ENCODE measurements around the gene IGF2. TPM values are rescaled to one million over a fixed set of nuclear protein-coding genes. Genes with fewer than 3 reads are reported as not detected.

The IGF2 gene
- total and polyA plus RNA-seq, 5 donors from 2014 or later, result 0.07 TPM; not detected in 4

DNA sequence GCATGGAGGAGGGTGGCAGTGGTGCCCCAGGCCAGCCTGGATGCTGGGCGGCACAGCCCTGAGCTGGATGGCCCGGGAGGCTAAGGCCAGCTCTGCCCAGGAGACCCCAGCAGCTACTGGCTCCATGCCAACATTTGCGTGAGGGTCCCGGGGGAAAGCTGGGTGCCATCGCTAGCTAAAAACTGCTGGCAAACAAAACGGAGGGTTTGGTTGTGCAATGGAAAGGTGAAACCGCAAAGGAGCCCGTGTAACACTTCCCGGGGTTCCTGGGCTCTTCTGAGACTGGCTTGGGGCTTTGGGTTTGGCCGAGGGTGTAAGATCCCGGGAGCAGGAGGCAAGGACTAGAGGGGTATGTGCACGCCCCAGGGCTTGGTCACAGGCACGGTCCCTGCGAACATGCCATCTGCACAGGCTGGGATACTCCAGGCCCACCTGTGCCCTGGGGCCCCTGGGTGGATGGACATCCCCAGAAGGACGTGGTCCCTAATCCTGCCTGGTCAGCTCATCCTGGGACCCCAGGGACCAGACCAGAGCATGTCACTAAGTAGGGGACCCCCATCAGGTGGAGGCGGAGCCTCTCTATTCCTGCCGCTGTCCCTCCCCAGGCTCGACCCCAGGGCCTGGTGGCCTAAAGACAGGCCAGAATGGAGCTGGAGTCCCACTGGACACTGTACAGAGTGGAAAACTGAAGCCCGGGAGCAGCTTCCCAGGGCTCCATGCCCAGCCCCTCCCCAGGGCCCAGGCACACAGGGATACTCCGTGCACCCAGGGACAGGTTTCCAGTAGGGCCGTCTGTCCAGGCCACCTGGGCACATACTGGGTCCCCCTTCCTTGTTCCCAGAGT lies 44.6 kb downstream of the IGF2 start:
- no peaks in the 10 kb centered on the region for H3K9me3 ChIP-seq (ENCODE audit: control insufficient read depth in 2 of 2, low read length in 2 of 2)
- H3K27ac ChIP-seq (ENCODE audit: insufficient read depth, low read length, poor library complexity, severe bottlenecking), result no peak overlapping the region
- Mint-ChIP-seq H3K27me3 (no peaks in the 10 kb centered on the region), H3K27ac (no peak overlapping the region), H3K36me3 (no peaks in the 10 kb centered on the region), H3K9me3 (peaks cover 0 to 2% (median 0%) of the 10 kb centered on the region in 7 donors), H3K4me1 (peaks cover 0 to 8% (median 3%) of the 10 kb centered on the region in 4 donors), H3K4me3 (no peak overlapping the region)
- peaks cover 12% of the 10 kb centered on the region for H3K4me1 ChIP-seq (ENCODE audit: control insufficient read depth, insufficient read depth, low read length, poor library complexity, severe bottlenecking)
- H3K36me3 ChIP-seq (ENCODE audit: control insufficient read depth, insufficient read depth, low read length), result no peaks in the 10 kb centered on the region
- no peak overlapping the region for H3K4me3 ChIP-seq (ENCODE audit: low read depth, low read length)
- ATAC-seq (ENCODE audit: low read depth in 2 of 2), result no peak
- H3K27me3 ChIP-seq (ENCODE audit: control insufficient read depth, insufficient read depth, low read length), result no peaks in the 10 kb centered on the region
- no peak for DNase-seq

DNA sequence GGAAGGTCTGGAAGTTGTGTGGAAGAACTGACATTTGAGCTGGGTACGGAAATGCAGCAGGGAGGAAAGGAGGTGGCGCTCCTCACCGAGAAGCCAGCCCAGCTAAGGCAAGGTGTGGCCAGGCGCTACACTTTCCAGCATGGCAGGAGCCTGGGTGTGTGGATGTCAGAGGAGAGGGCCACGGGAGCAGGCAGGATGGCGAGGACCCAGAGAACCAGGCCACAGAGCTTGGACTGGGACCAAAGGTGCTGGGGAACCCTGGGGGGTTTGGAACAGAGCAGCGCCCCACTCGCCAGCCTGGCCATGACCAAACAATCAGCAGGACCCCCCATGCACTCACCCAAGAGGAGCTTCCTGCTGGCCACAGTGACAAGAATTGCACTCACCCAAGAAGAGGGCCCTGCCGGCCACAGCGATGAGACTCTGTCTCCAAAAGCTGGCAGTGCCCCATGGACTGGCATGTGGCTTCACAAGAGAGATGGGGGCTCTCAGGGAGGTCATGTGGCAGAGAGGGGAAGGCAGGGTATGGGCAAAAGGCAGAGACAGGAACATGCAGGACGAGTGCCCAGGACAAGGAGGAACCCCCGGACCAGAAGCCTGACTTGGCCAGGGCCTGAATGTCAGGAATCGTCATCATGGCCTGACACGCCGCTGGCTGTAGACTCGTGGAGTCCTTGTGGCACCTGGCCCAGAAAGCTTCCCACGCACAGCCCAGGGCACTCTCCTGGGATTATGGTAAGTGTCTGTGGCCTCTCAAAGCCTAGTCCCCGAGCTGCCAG lies 45.4 kb downstream of the IGF2 start:
- H3K27ac Mint-ChIP-seq, result peak overlapping the region in 1 of 3 donors; percentile 51
- H3K9me3 Mint-ChIP-seq, result peaks cover 0 to 2% (median 0%) of the 10 kb centered on the region in 7 donors
- H3K4me1 Mint-ChIP-seq, result peaks cover 0 to 8% (median 3%) of the 10 kb centered on the region in 4 donors
- Histone ChIP-seq H3K36me3 (ENCODE audit: control insufficient read depth, insufficient read depth, low read length) (no peaks in the 10 kb centered on the region), H3K9me3 (ENCODE audit: control insufficient read depth in 2 of 2, low read length in 2 of 2) (no peaks in the 10 kb centered on the region), H3K27ac (ENCODE audit: insufficient read depth, low read length, poor library complexity, severe bottlenecking) (no peak overlapping the region), H3K4me3 (ENCODE audit: low read depth, low read length) (no peak overlapping the region), H3K27me3 (ENCODE audit: control insufficient read depth, insufficient read depth, low read length) (no peaks in the 10 kb centered on the region), H3K4me1 (ENCODE audit: control insufficient read depth, insufficient read depth, low read length, poor library complexity, severe bottlenecking) (peaks cover 12% of the 10 kb centered on the region)
- DNase-seq (no peak), ATAC-seq (ENCODE audit: low read depth in 2 of 2) (no peak)
- H3K27me3 Mint-ChIP-seq, result no peaks in the 10 kb centered on the region
- no peaks in the 10 kb centered on the region for H3K36me3 Mint-ChIP-seq
- H3K4me3 Mint-ChIP-seq, result no peak overlapping the region

DNA sequence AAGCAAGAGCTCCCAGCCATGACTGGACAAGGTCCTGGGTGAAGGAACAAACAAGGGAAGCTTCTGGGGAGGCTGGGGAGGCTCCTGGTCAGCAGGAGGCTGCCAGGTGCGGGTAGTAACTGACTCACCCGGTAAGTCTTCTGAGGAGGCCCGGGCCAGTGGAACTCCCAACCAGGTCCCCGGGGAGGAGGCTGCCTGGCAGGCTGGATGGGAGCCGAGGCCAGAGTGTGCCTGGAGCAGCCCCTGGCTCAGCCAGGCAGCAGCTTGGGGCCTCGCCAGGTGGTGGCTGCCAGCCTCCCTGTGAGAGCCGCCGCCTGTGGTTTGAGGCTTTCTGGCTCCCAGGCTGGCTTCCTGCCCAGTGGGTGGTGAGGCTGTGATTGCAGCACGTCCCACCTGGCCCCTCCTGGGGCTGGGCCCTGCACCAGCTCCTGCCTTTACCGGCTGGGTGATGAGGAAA lies 46.2 kb downstream of the IGF2 start:
- Histone ChIP-seq H3K4me1 (ENCODE audit: control insufficient read depth, insufficient read depth, low read length, poor library complexity, severe bottlenecking) (peaks cover 12% of the 10 kb centered on the region), H3K9me3 (ENCODE audit: control insufficient read depth in 2 of 2, low read length in 2 of 2) (no peaks in the 10 kb centered on the region), H3K4me3 (ENCODE audit: low read depth, low read length) (no peak overlapping the region), H3K27me3 (ENCODE audit: control insufficient read depth, insufficient read depth, low read length) (no peaks in the 10 kb centered on the region), H3K27ac (ENCODE audit: insufficient read depth, low read length, poor library complexity, severe bottlenecking) (no peak overlapping the region), H3K36me3 (ENCODE audit: control insufficient read depth, insufficient read depth, low read length) (no peaks in the 10 kb centered on the region)
- Mint-ChIP-seq H3K27ac (peak overlapping the region in 1 of 3 donors; percentile 51), H3K9me3 (peaks cover 0 to 2% (median 0%) of the 10 kb centered on the region in 7 donors), H3K27me3 (no peaks in the 10 kb centered on the region), H3K4me1 (peaks cover 0 to 8% (median 3%) of the 10 kb centered on the region in 4 donors), H3K4me3 (no peak overlapping the region), H3K36me3 (no peaks in the 10 kb centered on the region)
- DNase-seq (peak in 2 of 3 donors; percentile 35 to 60), ATAC-seq (ENCODE audit: low read depth in 2 of 2) (peak; percentile 36 to 57)

DNA sequence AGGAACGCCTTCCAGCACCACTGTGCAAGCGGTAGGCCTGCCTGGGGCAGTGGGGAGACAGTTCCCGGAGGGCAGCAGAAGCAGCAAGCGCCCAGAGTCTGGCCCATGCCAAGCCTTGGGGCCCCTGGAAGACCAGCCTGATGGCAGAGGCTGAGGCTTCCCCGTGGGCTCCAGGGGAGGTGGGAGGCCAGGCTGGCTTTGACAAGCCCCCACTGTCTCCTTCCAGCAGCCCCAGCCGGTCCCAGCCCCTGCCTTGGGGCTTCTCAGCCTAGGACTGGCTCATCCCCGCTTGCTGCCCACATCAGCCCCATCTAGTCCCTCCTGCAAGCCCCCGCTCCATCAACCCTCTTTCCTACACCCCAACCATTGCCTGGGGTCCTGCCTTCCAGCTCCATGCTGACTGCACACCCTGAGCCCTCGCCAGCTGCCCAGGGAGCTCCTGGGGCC lies 46.7 kb downstream of the IGF2 start:
- Mint-ChIP-seq H3K27me3 (no peaks in the 10 kb centered on the region), H3K4me1 (peaks cover 0 to 8% (median 3%) of the 10 kb centered on the region in 4 donors), H3K36me3 (no peaks in the 10 kb centered on the region), H3K4me3 (no peak overlapping the region), H3K9me3 (peaks cover 0 to 2% (median 0%) of the 10 kb centered on the region in 7 donors), H3K27ac (no peak overlapping the region)
- Histone ChIP-seq H3K36me3 (ENCODE audit: control insufficient read depth, insufficient read depth, low read length) (no peaks in the 10 kb centered on the region), H3K27me3 (ENCODE audit: control insufficient read depth, insufficient read depth, low read length) (no peaks in the 10 kb centered on the region), H3K27ac (ENCODE audit: insufficient read depth, low read length, poor library complexity, severe bottlenecking) (no peak overlapping the region), H3K4me3 (ENCODE audit: low read depth, low read length) (no peak overlapping the region), H3K9me3 (ENCODE audit: control insufficient read depth in 2 of 2, low read length in 2 of 2) (no peaks in the 10 kb centered on the region), H3K4me1 (ENCODE audit: control insufficient read depth, insufficient read depth, low read length, poor library complexity, severe bottlenecking) (peaks cover 12% of the 10 kb centered on the region)
- ATAC-seq (ENCODE audit: low read depth in 2 of 2) (no peak), DNase-seq (no peak)

DNA sequence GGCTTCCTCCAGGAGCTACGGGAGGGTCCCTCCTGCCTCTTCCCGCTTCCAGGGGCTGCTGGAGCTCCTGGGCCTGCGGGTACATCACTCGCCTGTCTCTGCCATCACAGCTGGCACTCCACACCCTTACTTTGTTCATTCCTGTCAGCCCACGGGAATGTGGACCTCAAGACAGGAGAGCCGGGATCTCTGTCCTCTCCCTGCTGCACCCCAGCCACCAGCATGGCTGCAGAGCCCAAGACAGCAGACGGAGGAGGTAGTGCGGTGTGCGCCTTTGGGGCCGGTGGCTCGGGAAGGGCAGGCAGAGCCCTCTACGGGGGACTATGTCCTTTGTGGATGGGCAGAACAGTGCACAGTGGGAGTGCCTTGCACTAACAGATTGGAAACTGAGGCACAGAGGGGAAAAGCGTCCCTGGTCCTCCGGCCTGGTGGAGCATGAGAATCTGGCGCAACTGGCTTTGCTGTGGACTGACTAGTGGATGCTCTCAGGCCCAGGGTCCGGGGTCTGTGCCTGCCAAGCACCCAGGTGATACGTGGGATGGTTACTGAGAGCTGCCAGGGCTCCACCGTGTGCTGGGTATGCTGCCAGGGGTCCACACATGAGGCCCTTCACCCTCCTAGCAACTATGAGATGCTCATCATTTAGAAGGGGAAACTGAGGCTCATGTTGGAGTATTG lies 47.3 kb downstream of the IGF2 start:
- Histone ChIP-seq H3K36me3 (ENCODE audit: control insufficient read depth, insufficient read depth, low read length) (no peaks in the 10 kb centered on the region), H3K4me1 (ENCODE audit: control insufficient read depth, insufficient read depth, low read length, poor library complexity, severe bottlenecking) (peaks cover 12% of the 10 kb centered on the region), H3K27me3 (ENCODE audit: control insufficient read depth, insufficient read depth, low read length) (no peaks in the 10 kb centered on the region), H3K27ac (ENCODE audit: insufficient read depth, low read length, poor library complexity, severe bottlenecking) (no peak overlapping the region), H3K4me3 (ENCODE audit: low read depth, low read length) (no peak overlapping the region), H3K9me3 (ENCODE audit: control insufficient read depth in 2 of 2, low read length in 2 of 2) (no peaks in the 10 kb centered on the region)
- DNase-seq, result no peak
- H3K36me3 Mint-ChIP-seq, result no peaks in the 10 kb centered on the region
- peaks cover 0 to 8% (median 3%) of the 10 kb centered on the region in 4 donors for H3K4me1 Mint-ChIP-seq
- no peak overlapping the region for H3K27ac Mint-ChIP-seq
- H3K27me3 Mint-ChIP-seq, result no peaks in the 10 kb centered on the region
- ATAC-seq (ENCODE audit: low read depth in 2 of 2), result no peak
- no peak overlapping the region for H3K4me3 Mint-ChIP-seq
- H3K9me3 Mint-ChIP-seq, result peaks cover 0 to 2% (median 0%) of the 10 kb centered on the region in 7 donors

DNA sequence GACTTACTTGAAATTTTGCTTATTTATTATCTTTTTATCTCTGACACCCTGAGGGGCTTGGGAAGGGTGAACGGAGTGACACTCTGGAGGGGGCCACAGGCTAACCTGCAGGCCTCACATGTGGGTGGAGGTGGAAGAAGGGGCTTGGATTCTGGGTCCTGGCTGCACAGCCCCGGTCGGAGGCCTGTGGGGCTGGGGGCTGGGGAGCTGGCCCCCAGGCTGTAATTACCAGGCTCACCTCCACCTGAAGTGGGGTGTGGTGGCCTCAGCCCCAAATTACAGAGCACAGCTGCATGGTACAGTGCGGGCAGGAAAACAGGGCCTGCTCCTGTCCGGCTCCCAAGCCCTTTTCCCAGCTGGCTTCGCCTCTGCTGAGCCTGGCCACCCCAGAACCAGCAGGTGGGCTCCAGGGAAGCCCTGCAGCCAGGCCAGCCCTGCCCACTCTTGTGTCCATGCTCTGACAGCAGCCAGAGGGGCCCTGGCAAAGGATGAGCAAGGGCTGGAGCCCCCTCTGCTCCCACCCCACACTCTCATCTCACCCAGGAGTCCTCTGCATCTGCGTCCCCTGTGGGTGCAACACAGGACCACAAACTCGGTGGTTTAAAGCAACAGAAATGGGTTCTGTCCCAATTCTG lies 48.0 kb downstream of the IGF2 start:
- H3K4me3 Mint-ChIP-seq, result no peak overlapping the region
- H3K36me3 Mint-ChIP-seq, result no peaks in the 10 kb centered on the region
- Histone ChIP-seq H3K4me3 (ENCODE audit: low read depth, low read length) (no peak overlapping the region), H3K9me3 (ENCODE audit: control insufficient read depth in 2 of 2, low read length in 2 of 2) (no peaks in the 10 kb centered on the region), H3K27ac (ENCODE audit: insufficient read depth, low read length, poor library complexity, severe bottlenecking) (no peak overlapping the region), H3K27me3 (ENCODE audit: control insufficient read depth, insufficient read depth, low read length) (no peaks in the 10 kb centered on the region), H3K4me1 (ENCODE audit: control insufficient read depth, insufficient read depth, low read length, poor library complexity, severe bottlenecking) (peaks cover 12% of the 10 kb centered on the region), H3K36me3 (ENCODE audit: control insufficient read depth, insufficient read depth, low read length) (no peaks in the 10 kb centered on the region)
- peaks cover 0 to 2% (median 0%) of the 10 kb centered on the region in 7 donors for H3K9me3 Mint-ChIP-seq
- no peaks in the 10 kb centered on the region for H3K27me3 Mint-ChIP-seq
- ATAC-seq (ENCODE audit: low read depth in 2 of 2) (no peak), DNase-seq (no peak)
- H3K4me1 Mint-ChIP-seq, result peaks cover 0 to 8% (median 3%) of the 10 kb centered on the region in 4 donors
- peak overlapping the region in 1 of 3 donors; percentile 76 for H3K27ac Mint-ChIP-seq
